ENCODE measurements around the gene SLC22A31.

- TF ChIP-seq, protein P1, sequence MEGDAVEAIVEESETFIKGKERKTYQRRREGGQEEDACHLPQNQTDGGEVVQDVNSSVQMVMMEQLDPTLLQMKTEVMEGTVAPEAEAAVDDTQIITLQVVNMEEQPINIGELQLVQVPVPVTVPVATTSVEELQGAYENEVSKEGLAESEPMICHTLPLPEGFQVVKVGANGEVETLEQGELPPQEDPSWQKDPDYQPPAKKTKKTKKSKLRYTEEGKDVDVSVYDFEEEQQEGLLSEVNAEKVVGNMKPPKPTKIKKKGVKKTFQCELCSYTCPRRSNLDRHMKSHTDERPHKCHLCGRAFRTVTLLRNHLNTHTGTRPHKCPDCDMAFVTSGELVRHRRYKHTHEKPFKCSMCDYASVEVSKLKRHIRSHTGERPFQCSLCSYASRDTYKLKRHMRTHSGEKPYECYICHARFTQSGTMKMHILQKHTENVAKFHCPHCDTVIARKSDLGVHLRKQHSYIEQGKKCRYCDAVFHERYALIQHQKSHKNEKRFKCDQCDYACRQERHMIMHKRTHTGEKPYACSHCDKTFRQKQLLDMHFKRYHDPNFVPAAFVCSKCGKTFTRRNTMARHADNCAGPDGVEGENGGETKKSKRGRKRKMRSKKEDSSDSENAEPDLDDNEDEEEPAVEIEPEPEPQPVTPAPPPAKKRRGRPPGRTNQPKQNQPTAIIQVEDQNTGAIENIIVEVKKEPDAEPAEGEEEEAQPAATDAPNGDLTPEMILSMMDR (IDR thresholded peaks at IDR 0.05 in 8 of 11, conservative IDR thresholded peaks at IDR 0.05 in 3 of 11) = no peak
- TF ChIP-seq POLR2AphosphoS5 (IDR thresholded peaks at IDR 0.05) (no peak), POLR2A (IDR thresholded peaks at IDR 0.05) (no peak)
Observed at GRCh38 chr16:89149386-89149785, 51.0 kb downstream of the SLC22A31 start.

Data from spleen (tissue), 7 donors.